ENCODE results near the gene SGCD.

- TF ChIP-seq CTCF (conservative IDR thresholded peaks at IDR 0.05 in 1 of 2, IDR thresholded peaks at IDR 0.05 in 1 of 2; ENCODE audit: extremely low read depth in 1 of 2, insufficient read depth in 1 of 2, low read depth in 1 of 2, low read length in 2 of 2) (no peak), EZH2 (IDR thresholded peaks at IDR 0.05; ENCODE audit: borderline replicate concordance, low read length) (no peak)
These were observed 208.0 kb downstream of the SGCD start for GRCh38 chr5:156534906-156535485.

All from mammary epithelial cell (primary cell).